Measurements from ENCODE around the gene ZNF532. TPM values are rescaled to one million over a fixed set of nuclear protein-coding genes. Genes with fewer than 3 reads are reported as not detected.

ZNF532 gene
- total and polyA plus RNA-seq, 2 donors (not counting 3 experiments of a cell fraction or from before 2014, with no cell fraction given), result 42.3 to 70.1 TPM

DNA sequence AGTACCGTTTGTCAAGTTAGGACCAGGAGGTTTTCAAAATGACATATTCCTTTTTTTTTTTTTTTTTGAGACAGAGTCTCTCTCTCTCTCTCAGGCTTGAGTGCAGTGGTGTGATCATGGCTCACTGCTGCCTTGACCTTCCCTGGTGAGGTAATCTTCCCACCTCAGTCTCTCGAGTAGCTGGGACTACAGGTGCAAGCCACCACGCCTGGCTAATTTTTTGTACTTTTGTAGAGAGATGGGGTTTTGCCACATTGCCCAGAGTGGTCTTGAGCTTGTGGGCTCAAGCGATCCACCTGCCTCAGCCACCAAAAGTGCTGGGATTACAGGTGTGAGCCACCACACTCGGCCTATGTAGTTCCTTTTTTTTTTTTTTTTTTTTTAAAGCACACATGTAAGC is 147.1 kb downstream of the ZNF532 start:
- FAIRE-seq (no peak), DNase-seq (ENCODE audit: low read depth, low spot score) (no peak)
- H3K9ac ChIP-seq (replicated peaks; ENCODE audit: extremely low read depth, insufficient read depth, low read length), result no peak overlapping the region
- H3K4me3 ChIP-seq (replicated peaks in 1 of 3; ENCODE audit: insufficient read depth in 1 of 3, low read depth in 1 of 3, low read length in 3 of 3), result no peak overlapping the region
- intact Hi-C loops (cut with micrococcal nuclease), result loop anchor here (2.0 kb wide), 1 partner anchor 19 kb away; no protein-coding TSS in a partner anchor
- no peaks in the 10 kb centered on the region for H3K79me2 ChIP-seq (ENCODE audit: control insufficient read depth, insufficient read depth, low read length)
- dilution Hi-C loops (cut with MboI; ENCODE audit: extremely low pct_ligation_motif_present, low sequenced_read_pairs), result no loop called here
- ChIA-PET POLR2A (interaction anchor here (0.6 kb wide), 1 partner anchor 121 kb away, joined by 6 read pairs; no protein-coding TSS in a partner anchor), CTCF (interaction anchor here (0.7 to 1.3 kb wide), 2 partner anchors 12 to 17 kb away, joined by 3 to 5 read pairs; no protein-coding TSS in a partner anchor)
- no peaks in the 10 kb centered on the region for H4K20me1 ChIP-seq (replicated peaks; ENCODE audit: control insufficient read depth, extremely low read depth, insufficient read depth, low read length)
- H3K27me3 ChIP-seq (ENCODE audit: control insufficient read depth in 2 of 2, insufficient read depth in 2 of 2, low read length in 2 of 2), result no peaks in the 10 kb centered on the region
- H2AFZ ChIP-seq (ENCODE audit: low read depth, low read length), result no peak overlapping the region
- no TSS peak for BruUV-seq (replicated peaks)
- H3K4me2 ChIP-seq (ENCODE audit: insufficient read depth, low read length), result no peak overlapping the region
- H3K27ac ChIP-seq (ENCODE audit: insufficient read depth, low read depth, low read length), result no peak overlapping the region
- H3K9me3 ChIP-seq (replicated peaks; ENCODE audit: control insufficient read depth, insufficient read depth, low read length), result no peaks in the 10 kb centered on the region
- peaks cover 8% of the 10 kb centered on the region for H3K4me1 ChIP-seq (ENCODE audit: control insufficient read depth, extremely low read depth, insufficient read depth, low read length)
- H3K36me3 ChIP-seq (ENCODE audit: control insufficient read depth in 2 of 2, extremely low read depth in 1 of 2, insufficient read depth in 2 of 2, low read length in 2 of 2), result no peaks in the 10 kb centered on the region
- no peaks in the 10 kb centered on the region for H3K9me1 ChIP-seq (replicated peaks; ENCODE audit: control insufficient read depth, extremely low read depth, insufficient read depth, low read length)
- TF ChIP-seq JUN (IDR thresholded peaks at IDR 0.05; ENCODE audit: borderline replicate concordance, insufficient read depth, insufficient read length, low read depth) (no peak), POLR2AphosphoS5 (IDR thresholded peaks at IDR 0.05; ENCODE audit: insufficient read depth, low read depth, low read length) (no peak), FOS (IDR thresholded peaks at IDR 0.05; ENCODE audit: borderline replicate concordance, insufficient read depth, low read length) (no peak), GATA2 (IDR thresholded peaks at IDR 0.05; ENCODE audit: insufficient read depth, insufficient read length, low read depth, low read length) (no peak), MYC (IDR thresholded peaks at IDR 0.05; ENCODE audit: low read depth, low read length) (no peak), EZH2 (IDR thresholded peaks at IDR 0.05; ENCODE audit: borderline replicate concordance, low read depth, low read length, severe bottlenecking) (no peak), POLR2A (IDR thresholded peaks at IDR 0.05; ENCODE audit: low read depth, low read length) (no peak)
- TF ChIP-seq, protein P1, sequence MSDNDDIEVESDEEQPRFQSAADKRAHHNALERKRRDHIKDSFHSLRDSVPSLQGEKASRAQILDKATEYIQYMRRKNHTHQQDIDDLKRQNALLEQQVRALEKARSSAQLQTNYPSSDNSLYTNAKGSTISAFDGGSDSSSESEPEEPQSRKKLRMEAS (IDR thresholded peaks at IDR 0.05; ENCODE audit: insufficient read depth, insufficient read length), result no peak
- TF ChIP-seq, protein P2, sequence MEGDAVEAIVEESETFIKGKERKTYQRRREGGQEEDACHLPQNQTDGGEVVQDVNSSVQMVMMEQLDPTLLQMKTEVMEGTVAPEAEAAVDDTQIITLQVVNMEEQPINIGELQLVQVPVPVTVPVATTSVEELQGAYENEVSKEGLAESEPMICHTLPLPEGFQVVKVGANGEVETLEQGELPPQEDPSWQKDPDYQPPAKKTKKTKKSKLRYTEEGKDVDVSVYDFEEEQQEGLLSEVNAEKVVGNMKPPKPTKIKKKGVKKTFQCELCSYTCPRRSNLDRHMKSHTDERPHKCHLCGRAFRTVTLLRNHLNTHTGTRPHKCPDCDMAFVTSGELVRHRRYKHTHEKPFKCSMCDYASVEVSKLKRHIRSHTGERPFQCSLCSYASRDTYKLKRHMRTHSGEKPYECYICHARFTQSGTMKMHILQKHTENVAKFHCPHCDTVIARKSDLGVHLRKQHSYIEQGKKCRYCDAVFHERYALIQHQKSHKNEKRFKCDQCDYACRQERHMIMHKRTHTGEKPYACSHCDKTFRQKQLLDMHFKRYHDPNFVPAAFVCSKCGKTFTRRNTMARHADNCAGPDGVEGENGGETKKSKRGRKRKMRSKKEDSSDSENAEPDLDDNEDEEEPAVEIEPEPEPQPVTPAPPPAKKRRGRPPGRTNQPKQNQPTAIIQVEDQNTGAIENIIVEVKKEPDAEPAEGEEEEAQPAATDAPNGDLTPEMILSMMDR (IDR thresholded peaks at IDR 0.05; ENCODE audit: extremely low read depth in 1 of 2, insufficient read depth in 1 of 2, low read depth in 1 of 2, low read length in 2 of 2), result no peak
